HG02642 (cell line): ENCODE measurements around the gene LYRM4.

Source experiments
- ATAC-seq: cut with Tn5 transposase; IDR thresholded peaks from one replicate; pipeline ENCODE4 v1.9.1; 2021; ENCODE audit warnings: mild to moderate bottlenecking; ENCODE audit not compliant: unreplicated experiment, poor library complexity

LYRM4 gene

GRCh38 chr6:5247201-5247600, 13.5 kb downstream of the LYRM4 start:
- no peak for ATAC-seq

DNA sequence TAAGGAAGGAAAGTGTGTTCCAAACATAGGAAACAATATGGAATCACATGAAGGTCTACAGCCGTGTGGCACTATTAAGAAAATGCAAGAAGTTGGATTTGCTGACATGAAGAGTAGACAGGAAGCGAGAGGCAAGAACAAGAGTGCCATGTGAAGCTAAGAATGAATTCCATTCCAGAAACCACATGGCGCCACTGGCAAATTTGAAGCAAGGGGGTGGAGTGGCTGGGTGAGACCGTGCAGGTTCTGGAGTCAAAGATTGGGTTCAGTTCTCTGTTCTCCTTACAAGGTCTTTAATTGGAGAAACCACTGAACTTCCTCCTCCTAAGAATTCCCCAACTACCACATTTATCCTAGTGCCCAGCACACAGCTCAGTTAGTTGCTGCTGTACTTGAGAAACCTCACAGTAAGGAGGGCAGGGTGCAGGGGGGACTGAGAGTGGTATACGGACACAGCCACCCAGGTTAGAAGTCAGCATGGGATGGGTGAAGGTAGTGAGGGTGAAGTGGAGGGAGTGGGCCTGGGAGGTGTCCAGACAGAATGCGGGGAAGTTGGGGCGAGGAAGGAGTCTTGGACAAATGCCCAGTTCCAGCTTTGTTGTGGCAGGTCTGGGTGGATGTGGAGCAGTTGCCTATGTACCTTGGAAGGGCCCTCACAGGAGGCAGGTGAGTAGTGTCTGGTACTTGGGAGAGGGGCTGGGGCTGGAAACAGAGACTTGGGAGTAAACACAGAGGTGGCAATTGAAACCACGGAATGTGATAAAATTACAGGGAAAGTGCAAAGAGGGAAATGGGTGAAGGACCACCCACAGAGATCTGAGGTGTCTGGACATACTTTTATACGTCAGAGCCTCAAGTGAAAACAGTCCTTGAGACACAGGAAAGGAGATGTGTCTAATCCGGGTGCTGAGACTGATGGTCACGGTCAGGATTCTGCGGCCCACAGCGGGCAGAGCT, 14.3 kb downstream of the LYRM4 start:
- no peak for ATAC-seq

- ATAC-seq: no peak
Measured at GRCh38 chr6:5243069-5243468, 17.7 kb downstream of the LYRM4 start.

GRCh38 chr6:5241252-5241651, 19.5 kb downstream of the LYRM4 start:
- no peak for ATAC-seq

- ATAC-seq: no peak
Measured at GRCh38 chr6:5238336-5238735, 22.4 kb downstream of the LYRM4 start.

DNA sequence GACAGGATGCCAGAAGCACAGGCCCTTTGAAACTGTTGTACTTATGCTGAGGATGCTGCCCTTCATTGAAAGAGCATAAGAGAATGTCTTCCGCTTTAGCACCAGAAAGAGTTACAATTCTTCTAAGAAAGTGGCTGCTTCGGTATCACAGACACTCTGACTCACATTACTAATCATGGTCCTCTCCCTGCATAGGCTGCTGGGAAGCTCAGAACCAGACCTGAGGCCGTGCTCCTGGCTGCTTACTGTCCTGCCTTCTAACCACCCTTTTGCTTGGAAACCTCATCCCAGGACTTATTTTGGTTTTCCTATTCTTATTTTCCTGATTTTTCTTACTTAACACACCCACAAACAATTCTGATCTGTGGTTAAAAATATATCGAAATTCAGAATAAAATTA, 22.9 kb downstream of the LYRM4 start:
- ATAC-seq: no peak

DNA sequence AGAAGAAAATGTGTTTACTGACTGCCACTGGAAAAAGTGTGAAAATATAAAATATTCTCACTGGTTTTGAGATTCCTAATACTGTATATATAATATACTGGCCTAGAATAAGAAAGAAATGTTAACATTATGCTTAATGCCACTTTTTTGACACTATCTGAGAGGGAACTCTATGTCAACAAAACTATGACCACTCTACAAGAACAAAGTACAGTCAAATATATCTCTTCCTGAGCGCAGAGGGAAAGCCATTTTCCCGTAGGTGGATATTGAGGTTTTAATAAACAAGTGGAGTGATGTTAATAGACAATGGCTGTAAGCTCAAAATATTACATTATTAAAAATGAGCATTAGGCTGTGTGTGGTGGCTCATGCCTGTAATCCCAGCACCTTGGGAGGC, 24.9 kb downstream of the LYRM4 start:
- no peak for ATAC-seq

GRCh38 chr6:5234874-5235273, 25.9 kb downstream of the LYRM4 start:
- ATAC-seq: no peak

GRCh38 chr6:5231289-5231688, 29.5 kb downstream of the LYRM4 start:
- ATAC-seq: no peak

GRCh38 chr6:5230081-5230480, 30.7 kb downstream of the LYRM4 start:
- no peak for ATAC-seq

DNA sequence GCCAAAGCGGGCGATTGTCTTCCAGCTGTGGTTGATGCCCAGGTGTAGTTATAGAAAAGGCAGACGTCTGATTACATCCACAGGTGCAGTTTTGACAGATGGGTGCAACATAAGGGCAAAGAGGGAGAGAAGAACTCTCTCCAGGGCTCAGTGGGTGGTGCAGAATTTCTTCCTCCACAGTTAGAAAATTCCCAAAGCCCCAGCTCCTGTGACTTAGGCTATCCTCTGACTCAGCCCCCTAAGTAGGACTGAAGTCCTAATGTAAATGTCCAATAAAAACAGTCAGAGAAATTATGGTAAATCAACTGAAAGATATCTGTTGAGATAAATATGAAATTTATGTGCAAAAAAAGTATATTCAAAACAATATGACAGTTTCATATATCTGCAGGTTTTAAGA, 31.4 kb downstream of the LYRM4 start:
- no peak for ATAC-seq

DNA sequence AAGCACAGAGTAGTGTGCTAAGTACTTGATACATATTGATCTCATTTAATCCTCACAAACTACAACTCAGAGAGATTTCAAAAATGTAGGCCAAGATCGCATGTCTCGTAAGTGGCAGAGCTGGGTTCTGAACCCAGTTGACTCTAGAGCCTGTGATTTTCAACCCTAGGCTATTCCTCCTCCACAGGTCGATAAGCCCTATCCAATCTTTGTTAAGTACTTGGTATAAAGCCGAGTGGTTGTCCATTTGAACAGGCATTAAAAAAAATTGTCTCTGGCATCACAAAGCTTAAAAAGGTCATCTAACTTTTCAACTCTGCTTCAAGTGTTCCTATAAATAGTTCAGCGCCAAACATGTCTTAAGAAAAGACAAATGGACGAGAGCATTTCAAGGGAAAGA, 37.4 kb downstream of the LYRM4 start:
- no peak for ATAC-seq

- ATAC-seq: no peak
Measured at GRCh38 chr6:5220443-5220842, 40.3 kb downstream of the LYRM4 start.

- no peak for ATAC-seq
Measured at GRCh38 chr6:5219011-5219691, 41.6 kb downstream of the LYRM4 start.

GRCh38 chr6:5217356-5217755, 43.4 kb downstream of the LYRM4 start:
- no peak for ATAC-seq

GRCh38 chr6:5215799-5216198, 45.0 kb downstream of the LYRM4 start:
- no peak for ATAC-seq

GRCh38 chr6:5215159-5215558, 45.6 kb downstream of the LYRM4 start:
- no peak for ATAC-seq

- no peak for ATAC-seq
Measured at GRCh38 chr6:5214570-5215052, 46.1 kb downstream of the LYRM4 start.

DNA sequence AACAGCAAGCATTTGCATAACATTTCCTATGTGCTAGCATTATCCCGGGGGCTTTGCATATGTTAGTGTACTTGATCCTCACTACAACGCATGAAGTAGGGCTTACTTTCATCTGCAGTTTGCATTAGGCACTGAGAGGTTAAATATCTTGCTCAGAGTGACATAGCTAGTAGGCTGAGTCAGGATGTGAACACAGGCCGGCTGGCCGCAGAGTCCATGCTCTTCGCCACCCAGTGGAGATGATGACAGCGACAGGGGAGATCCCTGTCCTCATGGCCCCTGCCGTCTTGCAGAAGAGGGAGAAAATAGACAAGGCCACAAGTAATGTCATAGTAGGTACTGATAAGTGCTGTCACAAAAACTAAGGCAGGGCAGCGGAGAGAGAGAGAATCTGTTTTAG, 46.9 kb downstream of the LYRM4 start:
- no peak for ATAC-seq

- ATAC-seq: no peak
Measured at GRCh38 chr6:5211492-5211891, 49.3 kb downstream of the LYRM4 start.

DNA sequence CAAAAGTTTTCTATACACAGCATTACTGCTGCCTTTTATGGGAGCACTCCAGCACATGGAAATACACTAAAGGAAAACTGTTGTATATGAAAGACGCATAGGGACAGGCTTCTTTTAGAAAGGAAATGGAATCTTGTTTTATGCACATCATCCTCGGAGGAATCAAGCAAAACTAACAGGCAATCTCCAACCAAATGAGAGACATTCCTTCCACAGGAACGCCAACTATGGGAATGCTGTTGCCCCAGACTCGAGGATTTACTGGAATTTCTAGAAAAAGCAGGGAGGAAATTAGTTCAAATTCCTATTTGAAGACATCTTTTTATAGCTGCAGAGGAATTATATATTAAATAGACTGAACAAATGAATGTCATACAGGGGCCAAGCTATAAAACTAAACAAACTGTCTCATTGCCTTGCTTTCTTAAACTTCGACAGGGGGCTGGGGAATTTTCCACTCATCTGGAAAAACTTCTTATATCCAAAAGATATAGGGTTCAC, 52.2 kb downstream of the LYRM4 start:
- ATAC-seq: no peak
